ENCODE measurements around the gene DLG2.

- TF ChIP-seq, protein P1, sequence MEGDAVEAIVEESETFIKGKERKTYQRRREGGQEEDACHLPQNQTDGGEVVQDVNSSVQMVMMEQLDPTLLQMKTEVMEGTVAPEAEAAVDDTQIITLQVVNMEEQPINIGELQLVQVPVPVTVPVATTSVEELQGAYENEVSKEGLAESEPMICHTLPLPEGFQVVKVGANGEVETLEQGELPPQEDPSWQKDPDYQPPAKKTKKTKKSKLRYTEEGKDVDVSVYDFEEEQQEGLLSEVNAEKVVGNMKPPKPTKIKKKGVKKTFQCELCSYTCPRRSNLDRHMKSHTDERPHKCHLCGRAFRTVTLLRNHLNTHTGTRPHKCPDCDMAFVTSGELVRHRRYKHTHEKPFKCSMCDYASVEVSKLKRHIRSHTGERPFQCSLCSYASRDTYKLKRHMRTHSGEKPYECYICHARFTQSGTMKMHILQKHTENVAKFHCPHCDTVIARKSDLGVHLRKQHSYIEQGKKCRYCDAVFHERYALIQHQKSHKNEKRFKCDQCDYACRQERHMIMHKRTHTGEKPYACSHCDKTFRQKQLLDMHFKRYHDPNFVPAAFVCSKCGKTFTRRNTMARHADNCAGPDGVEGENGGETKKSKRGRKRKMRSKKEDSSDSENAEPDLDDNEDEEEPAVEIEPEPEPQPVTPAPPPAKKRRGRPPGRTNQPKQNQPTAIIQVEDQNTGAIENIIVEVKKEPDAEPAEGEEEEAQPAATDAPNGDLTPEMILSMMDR (IDR thresholded peaks at IDR 0.05) = no peak
- no peak for TF ChIP-seq ZFX (IDR thresholded peaks at IDR 0.05; ENCODE audit: borderline replicate concordance)
Observed at GRCh38 chr11:85431319-85431718, 195.8 kb downstream of the DLG2 start.

Data from 22Rv1 (cell line).